CD4-positive, alpha-beta T cell treated with Interleukin-4 for 1 hour (primary cell): ENCODE results near the gene CHIA.
A peak's percentile ranks its signal among the peaks of the same experiment; 100 is the strongest.

Experiments
- DNase-seq, 2 donors: peaks; one replicate each; pipeline ENCODE4 v3.0.0-alpha.2; 2020 to 2022

CHIA gene

GRCh38 chr1:111290630-111291029 lies at the start of gene CHIA:
Gene CHIA (plus strand): TSS chr1:111290851. CDS start chr1:111310468, 19,617 bp downstream.
- no peak for DNase-seq

GRCh38 chr1:111241797-111242196 lies 48.9 kb upstream of the CHIA start:
- no peak for DNase-seq

- DNase-seq, result no peak
These were observed 47.7 kb upstream of the CHIA start for GRCh38 chr1:111242805-111243523.

- DNase-seq, result no peak
These were observed 43.4 kb upstream of the CHIA start for GRCh38 chr1:111247125-111247838.

GRCh38 chr1:111249960-111250359 lies 40.7 kb upstream of the CHIA start:
- DNase-seq, result no peak

GRCh38 chr1:111251570-111251969 lies 39.1 kb upstream of the CHIA start:
- peak; percentile 17 to 32 for DNase-seq

- no peak for DNase-seq
These were observed 37.9 kb upstream of the CHIA start for GRCh38 chr1:111252786-111253185.

- no peak for DNase-seq
These were observed 36.8 kb upstream of the CHIA start for GRCh38 chr1:111253876-111254275.

GRCh38 chr1:111256988-111257658 lies 33.5 kb upstream of the CHIA start:
- no peak for DNase-seq

GRCh38 chr1:111267801-111268508 lies 22.7 kb upstream of the CHIA start:
- no peak for DNase-seq

- DNase-seq, result no peak
These were observed 20.7 kb upstream of the CHIA start for GRCh38 chr1:111269825-111270406.

- DNase-seq, result no peak
These were observed 19.7 kb upstream of the CHIA start for GRCh38 chr1:111270771-111271463.

GRCh38 chr1:111271464-111271801 lies 19.2 kb upstream of the CHIA start:
- no peak for DNase-seq

- DNase-seq, result no peak
These were observed 18.6 kb upstream of the CHIA start for GRCh38 chr1:111272081-111272480.

- DNase-seq, result peak in 1 of 2 donors; percentile 22
These were observed 16.0 kb upstream of the CHIA start for GRCh38 chr1:111274653-111275052.

GRCh38 chr1:111275079-111275478 lies 15.6 kb upstream of the CHIA start:
- DNase-seq, result no peak

- no peak for DNase-seq
These were observed 14.7 kb upstream of the CHIA start for GRCh38 chr1:111275780-111276433.

- no peak for DNase-seq
These were observed 11.5 kb upstream of the CHIA start for GRCh38 chr1:111279144-111279543.

GRCh38 chr1:111280267-111280666 lies 10.4 kb upstream of the CHIA start:
- no peak for DNase-seq

- DNase-seq, result no peak
These were observed 9.2 kb upstream of the CHIA start for GRCh38 chr1:111281411-111281810.

- DNase-seq, result no peak
These were observed 6.8 kb upstream of the CHIA start for GRCh38 chr1:111283838-111284237.

- DNase-seq, result no peak
These were observed 4.8 kb upstream of the CHIA start for GRCh38 chr1:111285879-111286278.
